Chondrocyte (in vitro differentiated cells): Measurements from ENCODE around the gene NOS3. TPM values are rescaled to one million over a fixed set of nuclear protein-coding genes. Genes with fewer than 3 reads are reported as not detected.

Experiments used
- DNase-seq: peaks from one replicate; pipeline ENCODE4 v3.0.0; 2021; ENCODE audit warnings: mixed read lengths, low spot score
- H3K27ac Mint-ChIP-seq: one replicate; pipeline ENCODE4 v1.8.0; 2021; ENCODE audit warnings: mild to moderate bottlenecking, moderate library complexity, mixed read lengths; ENCODE audit not compliant: unreplicated experiment
- H3K27me3 Mint-ChIP-seq: 2 replicates; pipeline ENCODE4 v1.8.0; 2021; ENCODE audit warnings: low read depth, mixed read lengths
- H3K36me3 Mint-ChIP-seq: 2 replicates; pipeline ENCODE4 v1.8.0; 2021; ENCODE audit warnings: low read depth, mixed read lengths
- H3K4me1 Mint-ChIP-seq: 2 replicates; pipeline ENCODE4 v1.8.0; 2021; ENCODE audit warnings: low read depth, mild to moderate bottlenecking, mixed read lengths
- H3K4me3 Mint-ChIP-seq: one replicate; pipeline ENCODE4 v1.8.0; 2021; ENCODE audit warnings: mild to moderate bottlenecking, moderate library complexity, mixed read lengths; ENCODE audit not compliant: unreplicated experiment
- H3K9me3 Mint-ChIP-seq: 2 replicates; pipeline ENCODE4 v1.8.0; 2021; ENCODE audit warnings: low read depth, mixed read lengths
- total RNA-seq: library from RNA; stranded (reverse); gene quantifications from 3 replicates; pipeline ENCODE4 v1.2.1, GENCODE V29; 2021
- TF ChIP-seq, protein P1 (sequence below): fragments of 200-600 bp; sonication (generic); IDR thresholded peaks from 2 replicates; pipeline ENCODE4 v1.5.0; 2021; ENCODE audit warnings: antibody characterized with exemption, mild to moderate bottlenecking, moderate library complexity

NOS3 gene
- total RNA-seq, 1 donor from 2014 or later = not detected

DNA sequence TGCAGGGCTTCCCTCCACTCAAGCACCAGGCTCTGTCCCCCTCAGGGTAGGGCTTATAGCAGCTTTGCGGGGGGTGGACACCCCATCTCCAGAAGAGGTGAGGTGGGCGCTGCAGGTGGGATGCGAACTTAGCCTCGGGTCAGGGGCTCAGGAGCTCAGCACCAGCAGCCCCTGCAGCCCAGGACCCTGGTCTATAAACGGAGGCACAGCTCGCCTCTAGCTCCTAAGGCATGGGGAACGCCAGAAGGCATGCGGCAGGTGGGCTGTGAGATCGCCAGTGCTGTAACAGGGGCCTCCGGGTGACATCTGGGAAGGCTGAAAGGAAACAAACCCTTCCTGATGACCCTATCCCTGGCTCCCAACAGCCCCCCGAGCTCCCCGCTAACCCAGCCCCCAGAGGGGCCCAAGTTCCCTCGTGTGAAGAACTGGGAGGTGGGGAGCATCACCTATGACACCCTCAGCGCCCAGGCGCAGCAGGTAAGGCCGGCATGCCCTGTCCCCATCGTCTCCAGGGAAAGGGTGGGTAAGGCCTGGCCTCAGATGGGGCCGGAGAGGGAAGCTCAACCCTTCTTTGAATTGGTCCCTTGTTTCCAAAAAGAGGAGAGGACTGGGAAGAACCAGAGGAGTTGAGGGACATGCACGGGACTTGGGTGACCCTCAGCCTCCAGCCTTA is 4.2 kb downstream of the NOS3 start:
- peaks cover 14% of the 10 kb centered on the region for H3K9me3 Mint-ChIP-seq
- no peak overlapping the region for H3K27ac Mint-ChIP-seq

DNA sequence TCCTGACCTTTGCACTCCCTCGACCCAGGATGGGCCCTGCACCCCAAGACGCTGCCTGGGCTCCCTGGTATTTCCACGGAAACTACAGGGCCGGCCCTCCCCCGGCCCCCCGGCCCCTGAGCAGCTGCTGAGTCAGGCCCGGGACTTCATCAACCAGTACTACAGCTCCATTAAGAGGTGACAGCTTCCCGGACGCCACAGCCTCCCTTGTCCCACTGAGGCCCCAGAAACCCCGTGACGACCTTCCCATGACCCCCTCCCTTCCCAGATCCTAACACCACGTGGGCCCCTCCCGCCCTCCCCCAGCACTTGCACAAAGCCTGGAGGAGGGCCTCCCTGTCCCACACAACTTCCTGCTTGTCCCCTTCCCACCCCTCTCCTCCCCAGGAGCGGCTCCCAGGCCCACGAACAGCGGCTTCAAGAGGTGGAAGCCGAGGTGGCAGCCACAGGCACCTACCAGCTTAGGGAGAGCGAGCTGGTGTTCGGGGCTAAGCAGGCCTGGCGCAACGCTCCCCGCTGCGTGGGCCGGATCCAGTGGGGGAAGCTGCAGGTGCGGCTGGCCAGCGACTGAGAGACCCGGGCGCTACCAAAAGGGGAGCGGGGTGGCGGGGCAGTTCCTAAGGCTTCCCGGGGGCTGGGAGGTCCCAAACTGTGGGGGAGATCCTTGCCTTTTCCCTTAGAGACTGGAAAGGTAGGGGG is 5.7 kb downstream of the NOS3 start:
- Mint-ChIP-seq H3K27me3 (no peaks in the 10 kb centered on the region), H3K4me1 (peaks cover 3% of the 10 kb centered on the region), H3K36me3 (no peaks in the 10 kb centered on the region), H3K27ac (no peak overlapping the region), H3K9me3 (no peaks in the 10 kb centered on the region), H3K4me3 (no peak overlapping the region)
- TF ChIP-seq, protein P1, sequence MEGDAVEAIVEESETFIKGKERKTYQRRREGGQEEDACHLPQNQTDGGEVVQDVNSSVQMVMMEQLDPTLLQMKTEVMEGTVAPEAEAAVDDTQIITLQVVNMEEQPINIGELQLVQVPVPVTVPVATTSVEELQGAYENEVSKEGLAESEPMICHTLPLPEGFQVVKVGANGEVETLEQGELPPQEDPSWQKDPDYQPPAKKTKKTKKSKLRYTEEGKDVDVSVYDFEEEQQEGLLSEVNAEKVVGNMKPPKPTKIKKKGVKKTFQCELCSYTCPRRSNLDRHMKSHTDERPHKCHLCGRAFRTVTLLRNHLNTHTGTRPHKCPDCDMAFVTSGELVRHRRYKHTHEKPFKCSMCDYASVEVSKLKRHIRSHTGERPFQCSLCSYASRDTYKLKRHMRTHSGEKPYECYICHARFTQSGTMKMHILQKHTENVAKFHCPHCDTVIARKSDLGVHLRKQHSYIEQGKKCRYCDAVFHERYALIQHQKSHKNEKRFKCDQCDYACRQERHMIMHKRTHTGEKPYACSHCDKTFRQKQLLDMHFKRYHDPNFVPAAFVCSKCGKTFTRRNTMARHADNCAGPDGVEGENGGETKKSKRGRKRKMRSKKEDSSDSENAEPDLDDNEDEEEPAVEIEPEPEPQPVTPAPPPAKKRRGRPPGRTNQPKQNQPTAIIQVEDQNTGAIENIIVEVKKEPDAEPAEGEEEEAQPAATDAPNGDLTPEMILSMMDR = no peak
- DNase-seq = no peak

More for the DNA sequence above, 4.2 kb downstream of the NOS3 start:
- TF ChIP-seq, protein P1 = no peak
- H3K4me3 Mint-ChIP-seq = no peak overlapping the region
- no peaks in the 10 kb centered on the region for H3K27me3 Mint-ChIP-seq
- H3K36me3 Mint-ChIP-seq = peaks cover 2% of the 10 kb centered on the region
- DNase-seq = no peak
- H3K4me1 Mint-ChIP-seq = peaks cover 3% of the 10 kb centered on the region

DNA sequence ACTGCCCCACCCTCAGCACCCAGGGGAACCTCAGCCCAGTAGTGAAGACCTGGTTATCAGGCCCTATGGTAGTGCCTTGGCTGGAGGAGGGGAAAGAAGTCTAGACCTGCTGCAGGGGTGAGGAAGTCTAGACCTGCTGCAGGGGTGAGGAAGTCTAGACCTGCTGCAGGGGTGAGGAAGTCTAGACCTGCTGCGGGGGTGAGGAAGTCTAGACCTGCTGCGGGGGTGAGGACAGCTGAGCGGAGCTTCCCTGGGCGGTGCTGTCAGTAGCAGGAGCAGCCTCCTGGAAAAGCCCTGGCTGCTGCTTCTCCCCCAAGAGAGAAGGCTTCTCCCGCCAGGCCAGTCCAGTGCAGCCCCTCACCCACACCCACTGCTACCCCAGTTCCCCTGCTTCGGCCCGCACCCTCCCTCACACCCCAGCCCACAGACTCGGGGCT is 6.3 kb downstream of the NOS3 start:
- no peak overlapping the region for H3K4me3 Mint-ChIP-seq
- TF ChIP-seq, protein P1 = no peak
- no peaks in the 10 kb centered on the region for H3K27me3 Mint-ChIP-seq
- H3K9me3 Mint-ChIP-seq = no peaks in the 10 kb centered on the region
- peaks cover 3% of the 10 kb centered on the region for H3K4me1 Mint-ChIP-seq
- H3K27ac Mint-ChIP-seq = no peak overlapping the region
- DNase-seq = no peak
- no peaks in the 10 kb centered on the region for H3K36me3 Mint-ChIP-seq

DNA sequence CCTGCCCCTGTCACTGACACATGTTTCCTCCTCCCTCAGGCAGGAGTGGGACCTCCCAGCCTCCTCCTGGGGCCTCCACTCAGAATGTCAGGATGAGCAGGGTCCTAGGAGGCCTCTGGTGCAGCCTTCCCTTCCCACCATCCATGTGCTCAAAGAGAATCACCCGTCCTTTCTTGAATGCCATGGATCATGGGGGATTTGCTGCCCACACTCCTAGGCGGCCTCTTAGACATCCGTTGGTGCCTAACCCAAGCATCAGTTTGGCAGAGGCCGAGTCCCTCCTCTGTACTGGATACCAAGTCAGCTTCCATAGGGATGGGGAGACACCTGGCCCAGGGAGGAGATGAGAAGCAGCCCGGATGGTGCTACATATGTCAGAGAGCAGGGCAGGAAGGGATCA is 7.0 kb downstream of the NOS3 start:
- H3K27ac Mint-ChIP-seq = no peak overlapping the region
- H3K4me3 Mint-ChIP-seq = no peak overlapping the region
- TF ChIP-seq, protein P1 = no peak
- no peak for DNase-seq
- no peaks in the 10 kb centered on the region for H3K27me3 Mint-ChIP-seq
- no peaks in the 10 kb centered on the region for H3K4me1 Mint-ChIP-seq
- H3K9me3 Mint-ChIP-seq = no peaks in the 10 kb centered on the region
- no peaks in the 10 kb centered on the region for H3K36me3 Mint-ChIP-seq

DNA sequence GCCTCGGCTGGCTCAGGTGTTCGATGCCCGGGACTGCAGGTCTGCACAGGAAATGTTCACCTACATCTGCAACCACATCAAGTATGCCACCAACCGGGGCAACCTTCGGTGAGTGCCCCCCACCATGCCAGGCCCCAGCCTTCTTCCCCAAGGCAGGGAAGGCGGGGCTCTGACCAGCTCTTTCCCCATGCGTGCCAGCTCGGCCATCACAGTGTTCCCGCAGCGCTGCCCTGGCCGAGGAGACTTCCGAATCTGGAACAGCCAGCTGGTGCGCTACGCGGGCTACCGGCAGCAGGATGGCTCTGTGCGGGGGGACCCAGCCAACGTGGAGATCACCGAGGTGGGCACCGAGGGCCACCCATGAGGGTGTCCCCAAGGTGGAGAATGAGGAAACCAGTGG is 7.5 kb downstream of the NOS3 start:
- Mint-ChIP-seq H3K4me1 (no peaks in the 10 kb centered on the region), H3K36me3 (no peaks in the 10 kb centered on the region), H3K27ac (no peak overlapping the region), H3K9me3 (no peaks in the 10 kb centered on the region), H3K27me3 (peaks cover under 1% of the 10 kb centered on the region), H3K4me3 (no peak overlapping the region)
- DNase-seq = no peak
- TF ChIP-seq, protein P1 = no peak
